ENCODE results near the gene CTNNBL1. TPM values are rescaled to one million over a fixed set of nuclear protein-coding genes. Genes with fewer than 3 reads are reported as not detected.
A peak's percentile ranks its signal among the peaks of the same experiment; 100 is the strongest.

CTNNBL1 gene
- total and polyA plus RNA-seq, 11 donors, result 22.6 to 68.9 (median 50.5) TPM

DNA sequence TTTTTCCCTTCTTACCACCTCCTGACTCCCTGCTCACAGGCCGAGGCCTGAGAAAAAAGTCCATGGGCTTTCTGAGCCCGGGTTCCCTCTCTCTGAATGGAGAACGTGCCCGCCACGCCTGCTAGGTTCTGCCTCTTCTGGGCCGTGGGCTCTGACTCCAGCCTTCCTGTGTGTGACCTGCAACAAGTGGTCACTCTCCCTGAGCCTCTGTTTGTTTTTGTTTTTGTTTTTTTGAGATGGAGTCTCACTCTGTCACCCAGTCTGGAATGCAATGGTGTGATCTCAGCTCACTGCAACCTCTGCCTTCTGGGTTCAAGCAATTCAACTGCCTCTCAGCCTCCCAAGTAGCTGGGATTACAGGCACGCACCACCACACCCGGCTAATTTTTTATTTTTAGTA lies 191.2 kb downstream of the CTNNBL1 start:
- intact Hi-C loops (cut with DNase I), result no loop called here
- no peaks in the 10 kb centered on the region for H3K9me3 ChIP-seq
- ATAC-seq, result no peak
- no peak overlapping the region for H3K27ac ChIP-seq
- H3K4me1 ChIP-seq, result peaks cover 0 to 40% (median 26%) of the 10 kb centered on the region in 12 donors
- 95 to 97% (median 96%) methylated on average over 8 of the region's 8 CpGs for WGBS, 4 donors
- no peak for TF ChIP-seq POLR2A (IDR thresholded peaks at IDR 0.05)
- TF ChIP-seq, protein P1, sequence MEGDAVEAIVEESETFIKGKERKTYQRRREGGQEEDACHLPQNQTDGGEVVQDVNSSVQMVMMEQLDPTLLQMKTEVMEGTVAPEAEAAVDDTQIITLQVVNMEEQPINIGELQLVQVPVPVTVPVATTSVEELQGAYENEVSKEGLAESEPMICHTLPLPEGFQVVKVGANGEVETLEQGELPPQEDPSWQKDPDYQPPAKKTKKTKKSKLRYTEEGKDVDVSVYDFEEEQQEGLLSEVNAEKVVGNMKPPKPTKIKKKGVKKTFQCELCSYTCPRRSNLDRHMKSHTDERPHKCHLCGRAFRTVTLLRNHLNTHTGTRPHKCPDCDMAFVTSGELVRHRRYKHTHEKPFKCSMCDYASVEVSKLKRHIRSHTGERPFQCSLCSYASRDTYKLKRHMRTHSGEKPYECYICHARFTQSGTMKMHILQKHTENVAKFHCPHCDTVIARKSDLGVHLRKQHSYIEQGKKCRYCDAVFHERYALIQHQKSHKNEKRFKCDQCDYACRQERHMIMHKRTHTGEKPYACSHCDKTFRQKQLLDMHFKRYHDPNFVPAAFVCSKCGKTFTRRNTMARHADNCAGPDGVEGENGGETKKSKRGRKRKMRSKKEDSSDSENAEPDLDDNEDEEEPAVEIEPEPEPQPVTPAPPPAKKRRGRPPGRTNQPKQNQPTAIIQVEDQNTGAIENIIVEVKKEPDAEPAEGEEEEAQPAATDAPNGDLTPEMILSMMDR (IDR thresholded peaks at IDR 0.05), result no peak
- DNase-seq, result no peak
- no peaks in the 10 kb centered on the region for H3K36me3 ChIP-seq
- H3K4me3 ChIP-seq, result no peak overlapping the region
- peaks cover 0 to 31% (median 4%) of the 10 kb centered on the region in 9 donors for H3K27me3 ChIP-seq

DNA sequence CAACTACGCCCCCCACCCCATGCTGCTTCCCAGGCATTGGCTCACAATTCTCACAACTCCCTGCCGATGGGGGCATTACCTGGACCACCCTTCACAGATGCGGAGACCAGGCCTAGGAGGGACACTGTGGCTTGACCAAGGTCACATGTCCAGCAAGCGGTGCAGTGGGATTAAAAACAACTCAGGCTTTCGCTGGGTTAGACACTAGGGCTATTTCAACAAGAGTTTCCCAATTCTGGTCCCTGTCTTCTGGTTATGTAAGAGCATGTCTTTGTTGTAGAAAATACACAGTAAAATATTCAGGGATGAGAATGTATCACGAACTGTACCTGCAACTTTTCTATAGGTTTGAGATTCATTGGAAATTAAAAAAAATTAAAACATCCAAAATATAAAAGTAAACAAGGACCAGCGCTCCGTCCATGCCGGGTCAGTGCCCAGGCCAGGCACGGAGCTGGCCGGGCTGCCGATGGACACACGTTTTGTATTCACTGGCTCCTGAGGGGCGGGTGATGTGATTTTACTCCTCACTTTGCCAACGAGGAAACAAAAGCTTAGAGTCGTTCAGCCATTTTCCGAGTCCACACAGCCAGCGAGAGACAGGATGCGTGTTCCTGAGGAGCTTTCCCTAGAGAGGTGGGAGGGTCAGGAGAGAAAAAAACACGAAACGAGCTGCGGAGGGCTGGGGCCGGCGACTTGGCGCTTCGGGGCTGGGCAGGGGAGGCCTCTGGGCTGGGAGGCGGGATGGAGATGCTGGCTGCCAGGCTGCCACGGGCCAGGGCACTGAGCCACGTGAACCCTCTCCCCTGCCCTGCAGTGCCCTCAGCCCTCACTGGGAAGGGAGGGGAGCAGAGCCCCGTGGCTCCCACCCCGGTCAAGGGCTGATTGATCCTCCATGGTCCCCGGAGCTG lies 192.0 kb downstream of the CTNNBL1 start:
- no peak overlapping the region for H3K4me3 ChIP-seq
- no peaks in the 10 kb centered on the region for H3K36me3 ChIP-seq
- no peaks in the 10 kb centered on the region for H3K9me3 ChIP-seq
- peaks cover 0 to 31% (median 4%) of the 10 kb centered on the region in 9 donors for H3K27me3 ChIP-seq
- H3K4me1 ChIP-seq, result peaks cover 0 to 32% (median 22%) of the 10 kb centered on the region in 12 donors
- intact Hi-C loops (cut with DNase I), result no loop called here
- ATAC-seq (peak in 3 of 4 donors; percentile 11 to 53 (median 44)), DNase-seq (no peak)
- TF ChIP-seq POLR2A (IDR thresholded peaks at IDR 0.05), result no peak
- TF ChIP-seq, protein P1 (IDR thresholded peaks at IDR 0.05), result no peak
- H3K27ac ChIP-seq, result peak overlapping the region in 1 of 12 donors; percentile 2
- WGBS, 4 donors, result 34 to 51% (median 43%) methylated on average over 29 to 32 of the region's 32 CpGs

DNA sequence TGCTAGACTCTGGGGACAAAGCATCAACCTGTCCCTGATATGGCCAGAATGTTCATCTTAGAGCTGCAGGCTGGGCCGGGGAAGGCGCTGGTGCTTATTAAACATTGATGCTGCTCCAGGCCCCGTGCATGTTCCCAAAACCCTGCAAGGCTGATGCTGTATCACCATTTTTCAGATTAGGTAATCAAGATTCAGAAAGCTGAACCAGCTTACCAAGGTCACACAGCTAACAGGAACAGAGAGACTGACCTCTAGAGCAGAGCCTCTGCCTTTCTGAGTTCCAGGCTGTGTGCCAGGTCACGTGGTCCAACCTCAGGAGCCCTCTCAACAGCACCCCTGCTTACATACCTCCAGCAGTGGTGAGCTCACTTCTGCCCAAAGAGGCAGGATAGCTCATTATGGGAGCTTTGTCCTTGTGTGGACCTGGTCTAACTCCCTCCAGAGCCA lies 193.0 kb downstream of the CTNNBL1 start:
- H3K27ac ChIP-seq, result peak overlapping the region in 3 of 12 donors; percentile 2 to 19 (median 2)
- H3K9me3 ChIP-seq, result no peaks in the 10 kb centered on the region
- no peaks in the 10 kb centered on the region for H3K36me3 ChIP-seq
- peak in 4 of 5 donors; percentile 62 to 89 (median 75) for DNase-seq
- intact Hi-C loops (cut with DNase I), result no loop called here
- ATAC-seq, result peak; percentile 77 to 92 (median 86)
- no peak for TF ChIP-seq POLR2A (IDR thresholded peaks at IDR 0.05)
- TF ChIP-seq, protein P1 (IDR thresholded peaks at IDR 0.05), result no peak
- 65 to 77% (median 72%) methylated on average over 3 to 4 of the region's 4 CpGs for WGBS, 4 donors
- peaks cover 0 to 31% (median 4%) of the 10 kb centered on the region in 9 donors for H3K27me3 ChIP-seq
- peaks cover 0 to 21% (median 13%) of the 10 kb centered on the region in 12 donors for H3K4me1 ChIP-seq
- H3K4me3 ChIP-seq, result no peak overlapping the region

DNA sequence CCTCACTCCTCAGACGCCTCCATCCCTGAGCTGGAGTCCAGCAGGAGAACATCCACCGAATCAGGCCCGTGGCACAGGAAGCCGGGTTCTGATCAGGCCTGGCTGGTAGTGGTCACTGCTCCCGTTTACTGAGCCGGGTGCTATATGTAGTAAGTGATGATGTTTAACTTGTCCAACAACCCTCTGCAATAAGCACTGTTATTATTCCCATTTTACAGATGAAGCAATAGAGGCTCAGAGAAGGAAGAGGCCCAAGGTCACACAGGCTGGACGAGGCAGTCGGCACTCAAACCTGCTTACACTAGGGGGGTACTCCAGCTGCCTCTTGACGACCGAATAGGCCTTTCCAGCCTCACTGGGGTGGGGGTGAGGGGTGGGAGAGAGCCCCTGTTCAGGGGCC lies 194.8 kb downstream of the CTNNBL1 start:
- TF ChIP-seq POLR2A (IDR thresholded peaks at IDR 0.05), result no peak
- TF ChIP-seq, protein P1 (IDR thresholded peaks at IDR 0.05), result no peak
- peaks cover 0 to 26% (median 4%) of the 10 kb centered on the region in 9 donors for H3K27me3 ChIP-seq
- DNase-seq, result no peak
- 93 to 96% (median 95%) methylated on average over 9 to 10 of the region's 10 CpGs for WGBS, 4 donors
- peaks cover 0 to 16% (median 12%) of the 10 kb centered on the region in 12 donors for H3K4me1 ChIP-seq
- no peaks in the 10 kb centered on the region for H3K9me3 ChIP-seq
- H3K27ac ChIP-seq, result no peak overlapping the region
- no peaks in the 10 kb centered on the region for H3K36me3 ChIP-seq
- intact Hi-C loops (cut with DNase I), result no loop called here
- no peak overlapping the region for H3K4me3 ChIP-seq
- ATAC-seq, result no peak

Measured in heart left ventricle (tissue), 16 donors.